Activated T-helper 2 cell treated with anti-CD3 and anti-CD28 coated beads, Interferon-gamma antibody, Interleukin-2, Interleukin-4, amounts not matched to agents 10 μg/mL and 5 μg/mL and 100 μg/mL, durations not matched to agents 14 hours and 24 hours and 36 hours (primary cell): ENCODE data around the gene FNDC1. TPM values are rescaled to one million over a fixed set of nuclear protein-coding genes. Genes with fewer than 3 reads are reported as not detected.
"Not testable (repeated sequence)": the region's sequence is repeated elsewhere in the genome, so short reads cannot be mapped to it uniquely, and the experiment has no call there.

Source experiments
- DNase-seq: peaks from one replicate; pipeline ENCODE4 v3.0.0; 2021; ENCODE audit warnings: low spot score
- H3K27ac Mint-ChIP-seq: one replicate; pipeline ENCODE4 v1.8.0; 2021; ENCODE audit warnings: mixed read lengths
- H3K27me3 Mint-ChIP-seq: one replicate; pipeline ENCODE4 v1.8.0; 2021; ENCODE audit warnings: low read depth, mixed read lengths
- H3K36me3 Mint-ChIP-seq: one replicate; pipeline ENCODE4 v1.8.0; 2021; ENCODE audit warnings: low read depth, mixed read lengths
- H3K4me1 Mint-ChIP-seq: one replicate; pipeline ENCODE4 v1.8.0; 2021; ENCODE audit warnings: low read depth, mixed read lengths
- H3K4me3 Mint-ChIP-seq: one replicate; pipeline ENCODE4 v1.8.0; 2021; ENCODE audit warnings: low read depth, mild to moderate bottlenecking, moderate library complexity, mixed read lengths
- H3K9me3 Mint-ChIP-seq: one replicate; pipeline ENCODE4 v1.8.0; 2021; ENCODE audit warnings: mixed read lengths
- intact Hi-C: fragments of 100-400 bp; cut with micrococcal nuclease; formaldehyde crosslinking; loops from one replicate; pipeline ENCODE4 v1.15.1; 2023
- total RNA-seq: library from RNA; stranded (reverse); gene quantifications from 2 replicates; pipeline ENCODE4 v1.2.3, GENCODE V29; 2022

The FNDC1 gene
- total RNA-seq, 1 donor from 2014 or later, result not detected

GRCh38 chr6:159282421-159282820 is 113.2 kb downstream of the FNDC1 start:
- Mint-ChIP-seq H3K4me1 (no peaks in the 10 kb centered on the region), H3K4me3 (no peak overlapping the region), H3K27me3 (peaks cover under 1% of the 10 kb centered on the region), H3K36me3 (no peaks in the 10 kb centered on the region), H3K9me3 (peaks cover 8% of the 10 kb centered on the region), H3K27ac (no peak overlapping the region)
- DNase-seq, result no peak
- intact Hi-C loops, result no loop called here

GRCh38 chr6:159284661-159285060 is 115.5 kb downstream of the FNDC1 start:
- H3K9me3 Mint-ChIP-seq, H3K36me3 Mint-ChIP-seq, H3K27me3 Mint-ChIP-seq, intact Hi-C loops, H3K27ac Mint-ChIP-seq, DNase-seq, H3K4me1 Mint-ChIP-seq, H3K4me3 Mint-ChIP-seq: not testable (repeated sequence)

- intact Hi-C loops, result no loop called here
- Mint-ChIP-seq H3K9me3 (no peaks in the 10 kb centered on the region), H3K27ac (no peak overlapping the region), H3K4me3 (no peak overlapping the region), H3K4me1 (no peaks in the 10 kb centered on the region), H3K27me3 (peaks cover 9% of the 10 kb centered on the region), H3K36me3 (no peaks in the 10 kb centered on the region)
- DNase-seq, result no peak
Measured at GRCh38 chr6:159298840-159299239, 129.6 kb downstream of the FNDC1 start.

- Mint-ChIP-seq H3K9me3 (no peaks in the 10 kb centered on the region), H3K27ac (no peak overlapping the region), H3K4me3 (no peak overlapping the region), H3K27me3 (peaks cover 6% of the 10 kb centered on the region), H3K4me1 (no peaks in the 10 kb centered on the region), H3K36me3 (no peaks in the 10 kb centered on the region)
- intact Hi-C loops, result no loop called here
- no peak for DNase-seq
Measured at GRCh38 chr6:159299566-159299965, 130.4 kb downstream of the FNDC1 start.

- DNase-seq, result no peak
- Mint-ChIP-seq H3K27me3 (peaks cover 6% of the 10 kb centered on the region), H3K4me3 (no peak overlapping the region), H3K9me3 (no peaks in the 10 kb centered on the region), H3K27ac (no peak overlapping the region), H3K36me3 (no peaks in the 10 kb centered on the region), H3K4me1 (no peaks in the 10 kb centered on the region)
- intact Hi-C loops, result no loop called here
Measured at GRCh38 chr6:159301277-159301676, 132.1 kb downstream of the FNDC1 start.

- Mint-ChIP-seq H3K36me3 (no peaks in the 10 kb centered on the region), H3K9me3 (no peaks in the 10 kb centered on the region)
Measured at GRCh38 chr6:159301810-159302593, 132.8 kb downstream of the FNDC1 start.

GRCh38 chr6:159302594-159302992 is 133.4 kb downstream of the FNDC1 start:
- DNase-seq, result no peak
- H3K36me3 Mint-ChIP-seq, result no peaks in the 10 kb centered on the region
- H3K27ac Mint-ChIP-seq, result no peak overlapping the region
- H3K9me3 Mint-ChIP-seq, result no peaks in the 10 kb centered on the region
- intact Hi-C loops, result no loop called here
- H3K27me3 Mint-ChIP-seq, result peaks cover 6% of the 10 kb centered on the region
- H3K4me1 Mint-ChIP-seq, result no peaks in the 10 kb centered on the region
- H3K4me3 Mint-ChIP-seq, result no peak overlapping the region

More at GRCh38 chr6:159301810-159302593, 132.8 kb downstream of the FNDC1 start:
- Mint-ChIP-seq H3K4me1 (no peaks in the 10 kb centered on the region), H3K27me3 (peaks cover 6% of the 10 kb centered on the region), H3K27ac (no peak overlapping the region), H3K4me3 (no peak overlapping the region)
- no peak for DNase-seq
- intact Hi-C loops, result no loop called here

GRCh38 chr6:159303159-159303558 is 134.0 kb downstream of the FNDC1 start:
- Mint-ChIP-seq H3K4me3 (no peak overlapping the region), H3K36me3 (no peaks in the 10 kb centered on the region), H3K27ac (no peak overlapping the region), H3K27me3 (peaks cover 1% of the 10 kb centered on the region), H3K9me3 (no peaks in the 10 kb centered on the region), H3K4me1 (no peaks in the 10 kb centered on the region)
- intact Hi-C loops, result no loop called here
- DNase-seq, result no peak

- Mint-ChIP-seq H3K4me1 (no peaks in the 10 kb centered on the region), H3K4me3 (no peak overlapping the region), H3K9me3 (no peaks in the 10 kb centered on the region), H3K36me3 (no peaks in the 10 kb centered on the region), H3K27ac (no peak overlapping the region), H3K27me3 (no peaks in the 10 kb centered on the region)
- DNase-seq, result no peak
- intact Hi-C loops, result no loop called here
Measured at GRCh38 chr6:159303784-159304183, 134.6 kb downstream of the FNDC1 start.

- no peak for DNase-seq
- no peak overlapping the region for H3K27ac Mint-ChIP-seq
- no peak overlapping the region for H3K4me3 Mint-ChIP-seq
- no peaks in the 10 kb centered on the region for H3K27me3 Mint-ChIP-seq
- no peaks in the 10 kb centered on the region for H3K36me3 Mint-ChIP-seq
- no peaks in the 10 kb centered on the region for H3K4me1 Mint-ChIP-seq
- intact Hi-C loops, result no loop called here
- no peaks in the 10 kb centered on the region for H3K9me3 Mint-ChIP-seq
Measured at GRCh38 chr6:159304641-159305040, 135.4 kb downstream of the FNDC1 start.

GRCh38 chr6:159305159-159305558 is 136.0 kb downstream of the FNDC1 start:
- H3K4me1 Mint-ChIP-seq, result no peaks in the 10 kb centered on the region
- H3K27me3 Mint-ChIP-seq, result no peaks in the 10 kb centered on the region
- DNase-seq, result no peak
- no peaks in the 10 kb centered on the region for H3K9me3 Mint-ChIP-seq
- no peaks in the 10 kb centered on the region for H3K36me3 Mint-ChIP-seq
- no peak overlapping the region for H3K4me3 Mint-ChIP-seq
- intact Hi-C loops, result no loop called here
- H3K27ac Mint-ChIP-seq, result no peak overlapping the region

- Mint-ChIP-seq H3K27ac (no peak overlapping the region), H3K4me1 (no peaks in the 10 kb centered on the region), H3K27me3 (no peaks in the 10 kb centered on the region), H3K4me3 (no peak overlapping the region), H3K36me3 (no peaks in the 10 kb centered on the region), H3K9me3 (no peaks in the 10 kb centered on the region)
- no peak for DNase-seq
- intact Hi-C loops, result no loop called here
Measured at GRCh38 chr6:159305804-159306537, 136.8 kb downstream of the FNDC1 start.

- Mint-ChIP-seq H3K27me3 (no peaks in the 10 kb centered on the region), H3K9me3 (no peaks in the 10 kb centered on the region), H3K4me1 (no peaks in the 10 kb centered on the region), H3K36me3 (no peaks in the 10 kb centered on the region), H3K27ac (no peak overlapping the region), H3K4me3 (no peak overlapping the region)
- intact Hi-C loops, result no loop called here
- no peak for DNase-seq
Measured at GRCh38 chr6:159307246-159307790, 138.1 kb downstream of the FNDC1 start.
